Suprapubic skin (tissue), 4 donors: ENCODE measurements around the gene CCSER2. TPM values are rescaled to one million over a fixed set of nuclear protein-coding genes. Genes with fewer than 3 reads are reported as not detected.

Experiments
- DNase-seq, 2 donors: peaks; one replicate each; pipeline ENCODE4 v3.0.0-alpha.2; 2019; ENCODE audit warnings: low spot score in 2 of 2
- H3K27ac ChIP-seq: fragments of 200-600 bp; sonication (generic); one replicate; pipeline ENCODE4 v1.5.1; 2019
- H3K27me3 ChIP-seq: fragments of 200-600 bp; sonication (generic); one replicate; pipeline ENCODE4 v1.5.1; 2019
- H3K36me3 ChIP-seq: fragments of 200-600 bp; sonication (generic); one replicate; pipeline ENCODE4 v1.5.1; 2019
- H3K4me1 ChIP-seq: fragments of 200-600 bp; sonication (generic); one replicate; pipeline ENCODE4 v1.5.1; 2019
- H3K4me3 ChIP-seq: fragments of 200-600 bp; sonication (generic); one replicate; pipeline ENCODE4 v1.5.1; 2019; ENCODE audit warnings: mild to moderate bottlenecking
- H3K9me3 ChIP-seq: fragments of 200-600 bp; sonication (generic); one replicate; pipeline ENCODE4 v1.5.1; 2019
- CTCF ChIP-seq, 2 donors: fragments of 200-600 bp in 1 of 2; fragments of 450-650 bp in 1 of 2; sonication (generic) in 1 of 2; IDR thresholded peaks; one replicate each; pipeline ENCODE4 v1.5.1; 2016 to 2019; ENCODE audit warnings: antibody characterized with exemption in 2 of 2, mild to moderate bottlenecking in 1 of 2, moderate library complexity in 1 of 2
- EP300 ChIP-seq: sonication (generic); formaldehyde crosslinking; IDR thresholded peaks from one replicate; pipeline ENCODE4 v1.6.1; 2017; ENCODE audit warnings: antibody characterized with exemption
- POLR2A ChIP-seq, 2 donors: fragments of 450-650 bp; IDR thresholded peaks; one replicate each; pipeline ENCODE4 v1.6.1; 2017; ENCODE audit warnings: antibody characterized with exemption in 2 of 2, mild to moderate bottlenecking in 2 of 2, moderate library complexity in 2 of 2
- POLR2AphosphoS5 ChIP-seq, 3 donors: sonication (generic); formaldehyde crosslinking; IDR thresholded peaks; one replicate each; pipeline ENCODE4 v1.6.1; 2017; ENCODE audit warnings: antibody characterized with exemption in 3 of 3
- WGBS: methylation state at CpG from one replicate; pipeline ENCODE4 v1.1.5; 2018; 5-methylcytosine and 5-hydroxymethylcytosine counted together
- total RNA-seq, 4 donors: library from RNA; depleted of rRNA; stranded (reverse); fragments of >200 nt; gene quantifications; one replicate each; pipeline ENCODE4 v1.1.0, GENCODE V29; 2016

CCSER2 gene
- total RNA-seq, 4 donors from 2014 or later: 39.8 to 52.7 (median 47.9) TPM

GRCh38 chr10:84336406-84337090, 8.2 kb downstream of the CCSER2 start:
- H3K4me1 ChIP-seq: peaks cover 23% of the 10 kb centered on the region
- no peak overlapping the region for H3K27ac ChIP-seq
- no peaks in the 10 kb centered on the region for H3K9me3 ChIP-seq
- TF ChIP-seq EP300: no peak
- TF ChIP-seq CTCF (IDR thresholded peaks at IDR 0.05): no peak
- TF ChIP-seq POLR2A (IDR thresholded peaks at IDR 0.05): no peak
- TF ChIP-seq POLR2AphosphoS5 (IDR thresholded peaks at IDR 0.05): no peak
- H3K4me3 ChIP-seq: no peak overlapping the region
- H3K27me3 ChIP-seq: no peaks in the 10 kb centered on the region
- DNase-seq: no peak
- no peaks in the 10 kb centered on the region for H3K36me3 ChIP-seq
- WGBS: 91% methylated on average over 5 of the region's 5 CpGs

- Histone ChIP-seq H3K4me1 (peaks cover 23% of the 10 kb centered on the region), H3K9me3 (no peaks in the 10 kb centered on the region), H3K27me3 (no peaks in the 10 kb centered on the region), H3K4me3 (no peak overlapping the region), H3K36me3 (no peaks in the 10 kb centered on the region), H3K27ac (no peak overlapping the region)
- 46% methylated on average over 3 of the region's 3 CpGs for WGBS
- no peak for DNase-seq
- TF ChIP-seq POLR2AphosphoS5 (IDR thresholded peaks at IDR 0.05): no peak
- TF ChIP-seq EP300: no peak
- no peak for TF ChIP-seq POLR2A (IDR thresholded peaks at IDR 0.05)
- no peak for TF ChIP-seq CTCF (IDR thresholded peaks at IDR 0.05)
Measured at GRCh38 chr10:84337199-84337598, 8.8 kb downstream of the CCSER2 start.

- no peaks in the 10 kb centered on the region for H3K9me3 ChIP-seq
- no peak overlapping the region for H3K4me3 ChIP-seq
- no peaks in the 10 kb centered on the region for H3K27me3 ChIP-seq
- DNase-seq: no peak
- H3K36me3 ChIP-seq: no peaks in the 10 kb centered on the region
- H3K4me1 ChIP-seq: peaks cover 23% of the 10 kb centered on the region
- H3K27ac ChIP-seq: no peak overlapping the region
- no peak for TF ChIP-seq CTCF (IDR thresholded peaks at IDR 0.05)
- TF ChIP-seq EP300: no peak
- TF ChIP-seq POLR2A (IDR thresholded peaks at IDR 0.05): no peak
- no peak for TF ChIP-seq POLR2AphosphoS5 (IDR thresholded peaks at IDR 0.05)
- 78% methylated on average over 1 of the region's 1 CpG for WGBS
Measured at GRCh38 chr10:84339025-84339424, 10.6 kb downstream of the CCSER2 start.

- H3K4me1 ChIP-seq: peaks cover 23% of the 10 kb centered on the region
- no peak overlapping the region for H3K27ac ChIP-seq
- WGBS: 92% methylated on average over 3 of the region's 3 CpGs
- no peak overlapping the region for H3K4me3 ChIP-seq
- H3K9me3 ChIP-seq: no peaks in the 10 kb centered on the region
- TF ChIP-seq POLR2A (IDR thresholded peaks at IDR 0.05): no peak
- TF ChIP-seq EP300: no peak
- TF ChIP-seq POLR2AphosphoS5 (IDR thresholded peaks at IDR 0.05): no peak
- TF ChIP-seq CTCF (IDR thresholded peaks at IDR 0.05): no peak
- H3K27me3 ChIP-seq: no peaks in the 10 kb centered on the region
- no peaks in the 10 kb centered on the region for H3K36me3 ChIP-seq
- no peak for DNase-seq
Measured at GRCh38 chr10:84340187-84340586, 11.8 kb downstream of the CCSER2 start.

GRCh38 chr10:84340632-84341537, 12.5 kb downstream of the CCSER2 start:
- WGBS: 84% methylated on average over 9 of the region's 9 CpGs
- Histone ChIP-seq H3K4me1 (peaks cover 21% of the 10 kb centered on the region), H3K4me3 (no peak overlapping the region), H3K27me3 (no peaks in the 10 kb centered on the region), H3K9me3 (no peaks in the 10 kb centered on the region), H3K27ac (no peak overlapping the region), H3K36me3 (no peaks in the 10 kb centered on the region)
- TF ChIP-seq EP300: no peak
- TF ChIP-seq CTCF (IDR thresholded peaks at IDR 0.05): peak in 1 of 2 donors; percentile 5
- no peak for DNase-seq
